Measurements from ENCODE around the gene ANKRD16. TPM values are rescaled to one million over a fixed set of nuclear protein-coding genes. Genes with fewer than 3 reads are reported as not detected.
"Not testable (repeated sequence)": the region's sequence is repeated elsewhere in the genome, so short reads cannot be mapped to it uniquely, and the experiment has no call there.

The ANKRD16 gene
- 6.4 and 8.2 TPM in 2 replicates for total RNA-seq

DNA sequence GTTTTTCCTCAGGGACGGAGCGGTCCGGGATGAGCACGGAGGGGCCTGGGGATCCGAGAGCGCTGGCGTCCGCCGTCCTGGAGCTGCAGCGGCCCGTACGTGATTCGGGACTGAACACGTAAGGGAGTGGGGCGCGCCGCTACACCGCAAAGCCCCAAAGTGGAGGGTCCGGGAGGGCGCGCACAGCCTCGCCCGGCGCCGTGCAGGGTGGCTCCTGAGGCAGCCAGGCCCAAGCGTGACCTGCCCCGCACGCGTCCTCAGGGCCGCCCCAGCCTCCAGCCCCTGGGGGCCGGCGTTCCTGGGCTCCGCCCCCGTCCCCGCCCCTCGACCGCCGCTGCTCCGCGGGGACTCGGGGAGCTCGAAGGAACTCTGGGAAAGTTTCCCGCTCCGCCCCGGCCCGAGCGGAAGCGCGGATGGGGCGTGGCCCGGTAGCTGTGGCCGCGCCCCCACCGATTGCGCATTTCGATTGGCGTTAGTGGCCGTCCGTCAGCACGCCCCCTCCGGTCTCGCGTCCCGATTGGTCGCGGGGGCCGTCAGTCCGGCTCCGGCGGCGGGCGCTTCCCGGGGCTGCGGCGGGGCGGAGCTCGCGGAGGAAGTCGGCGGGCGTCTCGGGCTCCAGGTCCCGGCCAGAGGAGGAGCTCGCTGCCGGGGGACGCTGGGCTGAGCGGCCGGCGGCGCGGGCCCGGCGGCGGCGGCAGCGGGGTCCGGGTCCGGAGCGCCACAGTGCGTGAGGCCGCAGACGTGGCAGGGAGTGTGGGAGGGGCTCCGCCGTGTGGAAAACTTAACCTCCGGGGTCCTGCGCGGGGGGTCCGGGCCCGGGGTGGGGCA lies at the start of gene ANKRD16, which contains the start of gene FBH1:
Gene ANKRD16, minus strand, starts transcription at position 270 of the 828 bp plus-strand sequence. CDS start 539 bp downstream, outside the sequence.
Gene FBH1, plus strand, starts transcription at position 620 of the 828 bp plus-strand sequence. Its CDS starts 103 bp downstream, at position 723.
- peak; percentile 86 for DNase-seq (ENCODE audit: low read depth)

GRCh38 chr10:5938291-5938690 lies 48.6 kb upstream of the ANKRD16 start:
- DNase-seq (ENCODE audit: low read depth), result no peak

DNA sequence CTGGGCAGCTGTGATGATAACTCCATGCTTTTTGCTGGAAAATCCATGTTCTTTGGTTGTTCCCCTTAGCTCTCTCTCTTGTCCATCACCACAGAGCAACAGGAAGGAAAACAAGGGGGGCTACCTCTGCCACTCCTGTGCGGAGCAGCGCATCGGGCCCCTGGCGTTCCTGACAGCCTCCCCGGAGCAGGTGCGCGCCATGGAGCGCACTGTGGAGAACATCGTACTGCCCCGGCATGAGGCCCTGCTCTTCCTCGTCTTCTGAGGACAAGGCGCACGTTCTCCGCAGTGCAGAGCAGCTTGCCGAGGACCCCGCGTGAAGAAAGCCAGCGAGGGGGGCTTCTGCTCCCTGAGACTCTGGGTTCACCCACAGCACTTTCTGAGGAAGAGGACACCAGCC lies 47.3 kb upstream of the ANKRD16 start:
- no peak for DNase-seq (ENCODE audit: low read depth)

DNA sequence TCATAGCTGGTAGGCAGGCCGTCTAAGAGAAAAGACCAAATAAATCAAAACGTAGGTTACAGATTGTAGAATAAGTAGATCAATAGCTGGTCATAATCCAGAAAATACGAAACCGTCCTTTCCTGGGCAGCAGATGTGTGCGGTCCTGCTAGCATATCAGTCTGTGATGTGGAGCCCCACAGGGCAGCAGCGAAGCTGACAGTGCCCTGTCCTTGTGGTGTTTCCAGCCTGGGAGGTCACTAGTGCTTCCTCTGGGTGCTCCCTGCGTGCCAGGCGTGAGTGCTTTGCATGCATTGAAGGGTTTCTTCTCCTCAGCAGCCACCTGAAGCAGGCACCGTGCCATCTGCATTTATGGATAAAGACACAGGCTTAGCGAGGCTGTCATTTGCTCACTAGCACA lies 45.9 kb upstream of the ANKRD16 start:
- no peak for DNase-seq (ENCODE audit: low read depth)

GRCh38 chr10:5933909-5934546 lies 44.3 kb upstream of the ANKRD16 start:
- DNase-seq (ENCODE audit: low read depth), result no peak

- no peak for DNase-seq (ENCODE audit: low read depth)
These were observed 42.7 kb upstream of the ANKRD16 start for GRCh38 chr10:5932345-5932744.

GRCh38 chr10:5930272-5930671 lies 40.6 kb upstream of the ANKRD16 start:
- DNase-seq (ENCODE audit: low read depth), result no peak

DNA sequence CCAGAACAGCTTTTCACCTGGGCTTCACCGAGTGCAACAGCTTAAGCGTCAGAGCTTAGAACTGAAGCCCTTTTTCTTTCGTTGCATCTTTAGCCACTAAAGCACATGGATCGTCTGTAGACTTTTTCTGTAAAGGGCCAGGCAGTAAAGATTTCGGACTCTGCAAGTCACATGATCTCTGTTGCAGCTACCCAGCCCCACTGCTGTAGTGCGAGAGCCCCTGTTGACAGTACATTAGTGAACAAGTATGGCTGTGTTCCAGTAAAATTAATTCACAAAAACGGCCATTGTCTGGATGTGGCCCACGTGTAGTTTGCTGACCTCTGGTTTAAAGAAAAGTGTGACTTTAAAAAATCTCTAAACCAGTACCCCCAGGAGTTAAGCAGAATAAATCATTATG lies 39.7 kb upstream of the ANKRD16 start:
- DNase-seq (ENCODE audit: low read depth), result no peak

GRCh38 chr10:5927306-5927705 lies 37.6 kb upstream of the ANKRD16 start:
- DNase-seq (ENCODE audit: low read depth), result no peak

DNA sequence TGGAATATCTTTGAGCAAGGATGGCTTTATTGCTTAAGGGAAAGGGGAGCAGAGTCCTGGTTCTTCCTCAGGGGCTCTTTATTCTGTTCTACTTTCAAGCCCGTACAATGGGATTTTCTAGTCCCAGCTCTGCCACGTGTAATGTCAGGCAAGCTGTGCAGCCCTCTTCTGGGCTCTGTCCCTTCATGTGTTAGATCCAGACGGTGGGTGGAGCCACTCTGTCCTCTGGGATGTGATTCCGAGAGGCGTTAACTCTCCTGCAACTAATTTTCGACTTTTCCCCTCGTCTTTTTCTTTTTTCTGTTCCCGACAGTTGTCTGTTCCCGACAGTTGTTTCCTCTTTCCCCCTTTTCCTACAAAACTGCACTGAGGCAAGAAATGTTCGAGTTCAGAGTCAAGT lies 35.2 kb upstream of the ANKRD16 start:
- no peak for DNase-seq (ENCODE audit: low read depth)

DNA sequence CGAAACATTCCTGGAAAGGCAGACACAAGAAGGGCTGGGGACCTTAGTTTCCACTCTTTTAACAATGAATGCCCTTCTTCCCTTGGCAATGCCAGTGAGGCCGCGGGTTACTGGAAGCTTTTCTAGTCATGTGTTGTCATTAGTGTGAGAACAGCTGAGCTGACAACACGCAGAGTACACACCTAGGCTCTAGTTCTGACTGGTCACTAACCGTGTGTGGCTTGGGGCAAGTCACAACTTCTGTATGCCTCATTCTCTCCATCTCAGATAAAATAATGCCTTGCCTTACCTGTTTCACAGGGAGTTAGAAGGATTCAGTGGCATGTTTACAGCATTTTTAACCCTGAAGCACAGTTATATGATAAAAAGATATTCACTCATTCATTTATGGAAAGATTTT lies 32.1 kb upstream of the ANKRD16 start:
- DNase-seq (ENCODE audit: low read depth), result no peak

- DNase-seq (ENCODE audit: low read depth), result no peak
These were observed 29.9 kb upstream of the ANKRD16 start for GRCh38 chr10:5919568-5919967.

DNA sequence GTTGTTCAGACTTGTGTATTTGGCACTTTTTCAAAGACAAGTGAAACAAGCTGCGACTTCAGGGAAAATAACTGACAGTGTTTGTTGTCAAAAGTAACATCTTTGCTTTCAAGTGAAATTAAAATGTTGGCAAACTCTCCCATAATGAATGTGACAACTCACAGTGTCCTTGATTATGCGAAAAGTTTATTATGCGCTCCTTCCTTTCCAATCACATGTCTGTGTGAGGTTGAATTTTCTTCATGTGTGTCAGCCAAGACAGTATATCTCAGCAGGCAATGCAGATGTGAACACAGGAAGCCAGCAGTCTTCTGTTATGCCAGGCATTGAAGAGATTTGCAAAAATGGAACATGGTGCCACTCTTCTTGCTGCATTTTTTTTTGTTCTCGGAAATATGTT lies 29.1 kb upstream of the ANKRD16 start:
- no peak for DNase-seq (ENCODE audit: low read depth)

DNA sequence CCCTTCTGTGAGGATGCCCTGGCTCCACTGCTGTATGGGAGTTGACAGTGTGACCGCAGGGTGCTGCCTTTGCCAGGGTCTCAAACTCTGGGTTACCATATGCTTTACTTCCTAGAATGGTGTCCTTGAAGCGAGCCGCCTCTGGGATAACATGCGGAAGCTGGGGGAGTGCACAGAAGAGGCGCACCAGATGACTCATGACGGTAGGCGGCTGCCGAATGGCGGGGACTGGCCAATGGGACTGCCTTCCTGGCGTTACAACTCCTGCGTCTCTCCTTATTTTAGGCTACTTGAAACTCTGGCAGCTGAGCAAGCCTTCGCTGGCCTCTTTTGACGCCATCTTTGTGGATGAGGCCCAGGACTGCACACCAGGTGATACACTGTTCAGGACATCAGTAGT lies 27.6 kb upstream of the ANKRD16 start:
- DNase-seq (ENCODE audit: low read depth), result no peak

- DNase-seq (ENCODE audit: low read depth), result no peak
These were observed 25.8 kb upstream of the ANKRD16 start for GRCh38 chr10:5915451-5915850.

DNA sequence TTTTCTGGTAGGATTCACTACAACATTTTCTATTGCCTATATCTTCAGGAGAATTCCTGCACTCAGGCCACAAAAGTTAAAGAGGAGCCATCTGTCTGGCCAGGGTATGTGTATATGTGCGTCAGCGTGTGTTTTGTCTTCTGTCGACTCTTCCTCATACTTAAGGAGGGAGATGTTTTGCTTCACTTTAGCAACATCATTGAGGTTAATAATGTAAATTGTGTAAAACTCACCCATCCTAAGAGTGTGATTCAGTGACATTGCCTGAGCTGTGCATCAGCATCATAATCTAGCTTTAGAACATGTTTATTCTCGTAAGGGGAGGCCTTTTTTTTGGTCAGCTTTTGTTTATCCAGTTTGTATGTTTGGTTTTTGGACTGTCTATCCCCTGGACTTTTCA lies 24.0 kb upstream of the ANKRD16 start:
- DNase-seq (ENCODE audit: low read depth), result no peak

GRCh38 chr10:5911670-5912069 lies 22.0 kb upstream of the ANKRD16 start:
- no peak for DNase-seq (ENCODE audit: low read depth)

- no peak for DNase-seq (ENCODE audit: low read depth)
These were observed 20.8 kb upstream of the ANKRD16 start for GRCh38 chr10:5910323-5911100.

GRCh38 chr10:5908676-5909075 lies 19.0 kb upstream of the ANKRD16 start:
- not testable (repeated sequence) for DNase-seq (ENCODE audit: low read depth)

DNA sequence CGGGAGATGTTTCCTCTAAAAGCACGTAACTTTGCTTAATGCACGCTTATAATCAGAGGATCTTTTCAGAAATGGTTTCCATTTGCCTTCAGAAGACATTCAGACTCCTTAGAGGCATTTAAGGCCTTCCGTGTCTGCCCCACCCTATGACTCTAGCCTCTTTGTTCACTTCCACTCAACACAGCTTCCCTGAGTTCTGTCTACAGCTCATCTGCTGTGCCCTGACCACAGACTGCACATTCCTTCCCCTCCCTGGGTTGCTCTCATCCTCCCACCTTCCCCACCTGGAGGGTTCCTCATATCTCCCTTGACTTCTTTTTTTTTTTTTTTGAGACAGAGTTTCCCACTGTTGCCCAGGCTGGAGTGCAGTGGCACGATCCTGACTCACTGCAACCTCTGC lies 17.0 kb upstream of the ANKRD16 start:
- no peak for DNase-seq (ENCODE audit: low read depth)

DNA sequence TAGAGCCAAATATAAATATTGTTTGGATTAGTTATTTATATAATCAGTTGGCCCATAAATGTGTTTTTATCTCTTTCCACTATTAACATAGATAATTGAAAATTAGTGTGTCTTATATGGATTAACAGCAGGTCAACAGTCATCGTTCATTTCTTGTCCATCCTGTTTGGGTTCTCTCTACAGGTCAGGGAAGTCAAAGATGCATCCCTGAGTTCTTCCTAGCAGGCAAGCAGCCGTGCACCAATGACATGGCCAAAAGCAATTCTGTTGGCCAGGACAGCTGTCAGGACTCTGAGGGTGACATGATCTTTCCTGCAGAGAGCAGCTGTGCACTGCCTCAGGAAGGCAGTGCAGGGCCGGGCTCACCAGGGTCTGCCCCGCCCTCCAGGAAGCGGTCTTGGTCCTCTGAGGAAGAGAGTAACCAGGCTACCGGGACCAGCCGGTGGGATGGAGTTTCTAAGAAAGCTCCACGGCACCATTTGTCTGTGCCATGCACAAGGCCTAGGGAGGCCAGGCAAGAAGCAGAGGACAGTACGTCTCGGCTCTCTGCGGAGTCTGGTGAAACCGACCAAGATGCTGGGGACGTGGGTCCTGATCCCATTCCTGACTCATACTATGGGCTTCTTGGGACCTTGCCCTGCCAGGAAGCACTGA lies 16.3 kb upstream of the ANKRD16 start:
- DNase-seq (ENCODE audit: low read depth), result no peak

GRCh38 chr10:5904227-5904626 lies 14.5 kb upstream of the ANKRD16 start:
- no peak for DNase-seq (ENCODE audit: low read depth)

Measured in renal cortical epithelial cell (primary cell).